ENCODE measurements around the gene PIAS2. TPM values are rescaled to one million over a fixed set of nuclear protein-coding genes. Genes with fewer than 3 reads are reported as not detected.
"Not testable (repeated sequence)": the region's sequence is repeated elsewhere in the genome, so short reads cannot be mapped to it uniquely, and the experiment has no call there.

The PIAS2 gene
- 24.2 and 27.1 TPM in 2 replicates for total RNA-seq

DNA sequence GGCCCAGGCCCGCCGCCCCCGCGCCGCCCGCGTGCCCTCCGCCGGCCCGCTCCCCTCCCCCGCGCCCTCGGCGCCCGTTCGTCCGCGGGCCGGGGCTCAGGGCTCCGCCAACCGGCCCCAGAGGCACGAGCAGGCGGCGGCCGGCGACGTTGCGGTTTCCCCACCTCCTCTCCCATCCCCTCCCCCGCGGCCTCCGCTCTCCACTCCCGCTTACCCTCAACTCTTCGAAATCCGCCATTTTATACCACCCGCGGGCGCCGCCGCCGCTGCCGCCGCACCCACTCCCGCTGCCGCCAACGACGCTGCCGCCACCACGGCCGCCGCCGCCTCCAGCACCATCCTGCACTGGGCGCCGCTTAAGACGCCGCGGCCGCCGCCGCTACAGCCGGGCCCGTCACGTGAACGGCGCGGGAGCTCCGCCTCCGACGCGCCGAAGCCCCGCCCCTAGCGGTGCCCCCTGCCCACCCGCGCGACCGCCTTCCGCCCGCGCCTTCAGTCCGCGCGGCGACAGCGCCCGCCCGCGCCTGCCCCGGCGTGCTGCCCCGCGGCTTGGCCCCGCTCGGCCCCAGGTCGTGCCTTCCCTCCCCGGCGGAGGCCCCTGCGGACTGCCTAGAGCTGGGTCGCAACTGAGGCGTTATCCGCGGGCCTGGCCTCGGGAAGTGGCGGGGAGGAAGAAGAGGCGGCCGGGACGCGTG lies at the start of gene PIAS2, which contains the start of gene KATNAL2:
Gene PIAS2 (minus strand): TSS at position 400 of the 695 bp plus-strand sequence. CDS start 162 bp downstream, at position 238.
Gene KATNAL2 (plus strand): TSS at position 495 of the 695 bp plus-strand sequence. CDS start 29,271 bp downstream, outside the sequence.
- peak; percentile 72 for DNase-seq (ENCODE audit: low spot score)
- Mint-ChIP-seq H3K4me3 (ENCODE audit: low read depth) (peak within 1 kb of the TSS; percentile 87), H3K4me1 (ENCODE audit: low read depth) (peaks cover 33% of the 10 kb centered on the region), H3K27ac (peak within 1 kb of the TSS; percentile 84), H3K27me3 (ENCODE audit: low read depth) (peaks cover 6% of the 10 kb centered on the region), H3K36me3 (ENCODE audit: low read depth) (no peaks in the 10 kb centered on the region), H3K9me3 (no peaks in the 10 kb centered on the region)
- intact Hi-C loops (cut with micrococcal nuclease) = loop anchor here (2.0 to 10.0 kb wide), 6 partner anchors 24 to 1042 kb away; partner anchors contain the start of genes HDHD2 and ST8SIA5

GRCh38 chr18:46966266-46966665 lies 49.0 kb upstream of the PIAS2 start:
- H3K4me1 Mint-ChIP-seq (ENCODE audit: low read depth); H3K27ac Mint-ChIP-seq; H3K27me3 Mint-ChIP-seq (ENCODE audit: low read depth); DNase-seq (ENCODE audit: low spot score); H3K4me3 Mint-ChIP-seq (ENCODE audit: low read depth); intact Hi-C loops (cut with micrococcal nuclease); H3K36me3 Mint-ChIP-seq (ENCODE audit: low read depth): not testable (repeated sequence)
- H3K9me3 Mint-ChIP-seq = peaks cover 12% of the 10 kb centered on the region

DNA sequence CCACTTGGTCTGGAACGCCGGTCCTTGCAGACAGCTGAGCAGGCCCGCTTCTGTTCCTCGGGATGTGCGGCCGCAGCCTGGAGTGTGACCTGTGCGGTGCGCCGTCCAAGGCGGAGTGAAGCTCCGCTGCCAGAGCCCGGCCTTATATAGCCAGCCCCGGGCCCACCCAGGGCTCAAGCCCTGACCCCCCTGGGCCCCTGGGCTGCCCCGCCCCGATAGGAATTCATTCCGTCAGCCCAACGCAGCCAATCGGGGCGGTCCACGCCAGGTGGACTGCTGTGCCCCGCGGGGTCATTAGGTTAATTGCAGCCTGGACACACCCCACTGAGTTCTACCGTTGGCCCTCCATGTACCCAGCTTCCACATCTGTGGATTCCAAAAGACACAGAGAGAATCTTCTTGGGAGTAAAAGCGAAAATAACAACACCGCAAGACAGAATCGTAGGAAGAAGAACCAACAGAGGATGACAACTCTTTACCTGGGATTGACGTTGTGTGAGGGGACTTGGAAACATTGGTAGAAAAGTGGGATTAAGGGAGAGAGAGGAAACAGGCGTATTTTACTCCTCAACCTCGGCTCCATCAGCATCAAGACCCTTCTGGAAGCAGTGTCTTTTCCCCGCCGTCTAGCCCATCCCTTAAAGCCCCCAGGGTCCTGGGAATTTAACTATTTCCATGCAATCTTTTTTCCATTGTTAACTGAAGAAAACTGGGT lies 47.4 kb upstream of the PIAS2 start:
- peaks cover 12% of the 10 kb centered on the region for H3K9me3 Mint-ChIP-seq
- H3K4me1 Mint-ChIP-seq (ENCODE audit: low read depth); H3K36me3 Mint-ChIP-seq (ENCODE audit: low read depth); H3K27me3 Mint-ChIP-seq (ENCODE audit: low read depth); intact Hi-C loops (cut with micrococcal nuclease); DNase-seq (ENCODE audit: low spot score); H3K27ac Mint-ChIP-seq; H3K4me3 Mint-ChIP-seq (ENCODE audit: low read depth): not testable (repeated sequence)

GRCh38 chr18:46963656-46964578 lies 46.6 kb upstream of the PIAS2 start:
- H3K27me3 Mint-ChIP-seq (ENCODE audit: low read depth); H3K36me3 Mint-ChIP-seq (ENCODE audit: low read depth); H3K4me3 Mint-ChIP-seq (ENCODE audit: low read depth); H3K4me1 Mint-ChIP-seq (ENCODE audit: low read depth); H3K27ac Mint-ChIP-seq; DNase-seq (ENCODE audit: low spot score); intact Hi-C loops (cut with micrococcal nuclease): not testable (repeated sequence)
- H3K9me3 Mint-ChIP-seq = peaks cover 12% of the 10 kb centered on the region

DNA sequence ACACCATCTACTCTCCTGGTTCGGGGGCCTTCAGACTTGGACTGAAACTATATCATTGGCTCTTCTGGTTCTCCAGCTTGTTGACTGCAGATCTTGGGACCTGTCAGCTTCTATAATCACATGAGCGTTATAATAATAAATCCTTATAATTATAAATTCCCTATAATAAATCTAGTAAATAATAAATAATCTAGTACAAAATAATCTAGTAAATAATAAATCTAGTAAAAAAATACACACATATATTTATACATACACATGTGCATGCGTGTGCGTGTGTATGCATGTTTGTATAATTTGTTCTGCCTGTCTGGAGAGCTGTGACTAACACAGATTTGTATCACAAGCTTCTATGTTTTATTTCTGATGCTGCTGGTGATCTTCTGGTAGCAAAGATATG lies 40.9 kb upstream of the PIAS2 start:
- Mint-ChIP-seq H3K4me1 (ENCODE audit: low read depth) (no peaks in the 10 kb centered on the region), H3K27ac (no peak overlapping the region), H3K9me3 (no peaks in the 10 kb centered on the region), H3K27me3 (ENCODE audit: low read depth) (no peaks in the 10 kb centered on the region), H3K36me3 (ENCODE audit: low read depth) (no peaks in the 10 kb centered on the region), H3K4me3 (ENCODE audit: low read depth) (no peak overlapping the region)
- intact Hi-C loops (cut with micrococcal nuclease) = no loop called here
- DNase-seq (ENCODE audit: low spot score) = no peak

- Mint-ChIP-seq H3K27ac (no peak overlapping the region), H3K4me3 (ENCODE audit: low read depth) (no peak overlapping the region), H3K9me3 (no peaks in the 10 kb centered on the region), H3K4me1 (ENCODE audit: low read depth) (no peaks in the 10 kb centered on the region), H3K36me3 (ENCODE audit: low read depth) (no peaks in the 10 kb centered on the region), H3K27me3 (ENCODE audit: low read depth) (peaks cover 2% of the 10 kb centered on the region)
- DNase-seq (ENCODE audit: low spot score) = no peak
- intact Hi-C loops (cut with micrococcal nuclease) = no loop called here
Measured at GRCh38 chr18:46953195-46953594, 35.9 kb upstream of the PIAS2 start.

DNA sequence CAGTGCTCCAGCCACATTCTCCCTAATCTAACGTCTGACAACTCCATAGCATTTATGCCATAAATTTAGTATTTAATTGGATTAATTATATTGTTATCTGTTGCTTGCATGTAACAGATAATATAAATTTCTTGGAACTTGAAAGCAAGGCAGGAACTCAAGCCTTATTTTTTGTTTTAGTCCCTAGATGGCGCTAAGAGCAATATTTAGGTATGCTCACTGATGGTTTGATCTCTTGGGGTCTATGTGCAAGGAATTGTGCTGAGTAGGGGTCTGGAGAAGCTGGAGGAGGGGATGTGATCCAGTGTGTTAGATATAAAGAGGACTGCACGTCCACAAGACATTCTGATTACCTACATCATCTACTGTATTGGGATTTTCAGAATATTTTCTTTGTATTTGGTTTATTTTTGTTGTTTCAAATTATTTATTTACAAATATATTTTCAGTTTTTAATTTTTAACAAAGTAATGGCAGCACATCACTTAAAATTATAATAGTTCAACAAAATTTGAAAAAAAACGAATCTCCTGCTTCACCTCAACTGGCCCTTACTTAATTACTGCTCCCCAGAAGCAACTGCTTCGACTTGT lies 32.9 kb upstream of the PIAS2 start:
- Mint-ChIP-seq H3K4me1 (ENCODE audit: low read depth) (no peaks in the 10 kb centered on the region), H3K4me3 (ENCODE audit: low read depth) (no peak overlapping the region)

GRCh38 chr18:46946656-46947282 lies 29.5 kb upstream of the PIAS2 start:
- Mint-ChIP-seq H3K36me3 (ENCODE audit: low read depth) (no peaks in the 10 kb centered on the region), H3K9me3 (no peaks in the 10 kb centered on the region), H3K27me3 (ENCODE audit: low read depth) (peaks cover 10% of the 10 kb centered on the region), H3K4me3 (ENCODE audit: low read depth) (no peak overlapping the region), H3K4me1 (ENCODE audit: low read depth) (no peaks in the 10 kb centered on the region), H3K27ac (no peak overlapping the region)
- intact Hi-C loops (cut with micrococcal nuclease) = no loop called here
- peak; percentile 62 for DNase-seq (ENCODE audit: low spot score)

More for the DNA sequence above, 32.9 kb upstream of the PIAS2 start:
- intact Hi-C loops (cut with micrococcal nuclease) = no loop called here
- Mint-ChIP-seq H3K27ac (no peak overlapping the region), H3K36me3 (ENCODE audit: low read depth) (no peaks in the 10 kb centered on the region), H3K27me3 (ENCODE audit: low read depth) (peaks cover 4% of the 10 kb centered on the region), H3K9me3 (no peaks in the 10 kb centered on the region)
- DNase-seq (ENCODE audit: low spot score) = no peak

DNA sequence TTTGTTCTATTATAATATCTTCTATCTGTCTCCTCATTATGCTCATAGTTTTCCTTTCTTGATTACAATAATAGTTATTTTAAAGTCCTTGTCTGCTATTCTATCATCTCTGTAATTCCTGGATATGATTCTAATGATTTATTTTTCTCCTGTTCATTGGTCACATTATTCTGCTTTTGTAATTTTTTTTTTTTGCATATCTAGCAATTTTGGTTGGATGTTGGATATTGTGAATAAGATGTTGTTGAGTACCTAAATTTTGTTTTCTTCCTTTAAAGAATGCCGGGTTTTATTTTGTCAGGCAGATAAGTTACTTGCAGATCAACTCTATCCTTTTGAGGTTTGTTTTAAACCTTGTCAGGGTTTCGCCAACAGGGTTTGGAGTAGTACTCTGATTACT lies 25.3 kb upstream of the PIAS2 start:
- no peak for DNase-seq (ENCODE audit: low spot score)
- Mint-ChIP-seq H3K36me3 (ENCODE audit: low read depth) (no peaks in the 10 kb centered on the region), H3K27me3 (ENCODE audit: low read depth) (peaks cover 15% of the 10 kb centered on the region), H3K27ac (no peak overlapping the region), H3K4me3 (ENCODE audit: low read depth) (no peak overlapping the region), H3K4me1 (ENCODE audit: low read depth) (no peaks in the 10 kb centered on the region), H3K9me3 (no peaks in the 10 kb centered on the region)
- intact Hi-C loops (cut with micrococcal nuclease) = no loop called here

DNA sequence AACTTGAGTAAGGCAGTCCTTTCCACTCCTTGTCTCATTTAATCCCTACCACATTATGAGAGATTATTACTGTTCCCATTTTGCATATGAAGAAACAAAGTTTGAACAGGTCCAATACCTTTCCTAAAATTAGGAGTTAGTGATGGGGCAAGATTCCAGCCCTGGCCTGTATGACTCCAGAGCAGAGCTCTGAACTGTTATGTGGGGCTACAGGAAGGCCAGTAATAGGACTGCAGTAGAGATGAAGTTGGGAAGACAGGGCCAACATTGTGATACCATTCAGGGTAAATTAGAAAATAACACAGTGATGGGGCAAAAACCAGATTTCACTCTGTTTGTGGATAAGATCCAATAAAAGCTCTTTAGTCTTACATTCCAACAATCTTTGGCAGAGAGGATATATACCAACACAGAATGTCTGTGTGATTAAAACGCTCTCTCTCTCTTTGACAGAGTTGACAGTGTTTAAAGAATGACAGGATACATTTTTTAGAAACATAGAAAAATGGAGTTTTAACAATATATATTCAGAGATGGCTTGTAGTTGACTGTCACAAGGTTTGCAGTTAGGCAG lies 22.8 kb upstream of the PIAS2 start:
- no peak for DNase-seq (ENCODE audit: low spot score)
- H3K4me1 Mint-ChIP-seq (ENCODE audit: low read depth) = no peaks in the 10 kb centered on the region
- no peaks in the 10 kb centered on the region for H3K36me3 Mint-ChIP-seq (ENCODE audit: low read depth)
- H3K9me3 Mint-ChIP-seq = no peaks in the 10 kb centered on the region
- H3K27me3 Mint-ChIP-seq (ENCODE audit: low read depth) = peaks cover 14% of the 10 kb centered on the region
- intact Hi-C loops (cut with micrococcal nuclease) = no loop called here
- no peak overlapping the region for H3K27ac Mint-ChIP-seq
- no peak overlapping the region for H3K4me3 Mint-ChIP-seq (ENCODE audit: low read depth)

GRCh38 chr18:46939337-46939963 lies 22.1 kb upstream of the PIAS2 start:
- Mint-ChIP-seq H3K27ac (no peak overlapping the region), H3K9me3 (no peaks in the 10 kb centered on the region), H3K36me3 (ENCODE audit: low read depth) (no peaks in the 10 kb centered on the region), H3K4me3 (ENCODE audit: low read depth) (no peak overlapping the region), H3K4me1 (ENCODE audit: low read depth) (no peaks in the 10 kb centered on the region), H3K27me3 (ENCODE audit: low read depth) (peaks cover 12% of the 10 kb centered on the region)
- intact Hi-C loops (cut with micrococcal nuclease) = no loop called here
- DNase-seq (ENCODE audit: low spot score) = no peak

Data from activated T-helper 2 cell treated with anti-CD3 and anti-CD28 coated beads, Interferon-gamma antibody, Interleukin-2, Interleukin-4, amounts not matched to agents 10 μg/mL and 5 μg/mL and 100 μg/mL, durations not matched to agents 14 hours and 24 hours and 36 hours (primary cell).